ENCODE data around the gene PKM.
"Not testable (repeated sequence)": the region's sequence is repeated elsewhere in the genome, so short reads cannot be mapped to it uniquely, and the experiment has no call there.

PKM gene

DNA sequence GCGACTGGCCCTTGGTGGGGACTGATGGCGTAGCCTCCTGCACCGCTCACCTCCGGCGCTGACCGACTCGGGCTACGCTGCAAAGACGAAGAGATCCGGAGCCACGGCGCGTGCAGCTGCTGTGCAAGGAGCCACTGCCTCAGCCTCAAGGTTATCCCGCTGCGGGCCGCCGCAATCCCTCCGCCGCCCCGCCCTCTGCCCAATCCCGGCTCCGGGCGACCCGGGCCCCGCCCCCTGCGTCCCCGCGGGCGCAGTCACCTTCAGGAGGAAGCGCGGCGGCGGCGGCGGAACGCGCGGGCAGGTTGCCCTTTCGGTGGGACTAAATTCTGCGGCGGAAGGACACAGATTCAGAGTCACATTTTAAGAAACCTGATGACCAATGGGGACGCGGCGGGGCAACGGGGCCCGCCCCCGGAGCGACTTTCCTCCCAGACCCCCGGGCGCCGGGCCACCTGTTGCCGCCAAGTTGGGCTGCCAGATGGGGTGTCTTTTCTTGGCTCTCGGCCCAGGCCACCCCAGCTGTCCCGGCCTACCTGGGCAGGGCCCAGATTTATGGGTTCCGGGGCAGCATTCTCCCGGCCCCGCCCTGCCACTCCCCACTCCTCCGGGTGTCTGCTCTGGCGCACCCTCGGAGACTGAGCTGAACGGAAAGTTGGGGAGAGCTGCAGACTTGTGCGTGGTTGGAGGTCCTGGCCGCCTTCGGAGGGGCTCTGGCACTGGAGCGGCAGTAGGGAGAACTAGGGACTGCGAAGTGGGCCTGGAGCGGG, at the start of gene PKM:
Gene PKM, minus strand, starts transcription at position 125 of the 767 bp plus-strand sequence. CDS start 12,093 bp downstream, outside the sequence.
- DNase-seq = peak; percentile 97

- DNase-seq = no peak
These were observed 49.8 kb upstream of the PKM start for GRCh38 chr15:72280751-72281150.

DNA sequence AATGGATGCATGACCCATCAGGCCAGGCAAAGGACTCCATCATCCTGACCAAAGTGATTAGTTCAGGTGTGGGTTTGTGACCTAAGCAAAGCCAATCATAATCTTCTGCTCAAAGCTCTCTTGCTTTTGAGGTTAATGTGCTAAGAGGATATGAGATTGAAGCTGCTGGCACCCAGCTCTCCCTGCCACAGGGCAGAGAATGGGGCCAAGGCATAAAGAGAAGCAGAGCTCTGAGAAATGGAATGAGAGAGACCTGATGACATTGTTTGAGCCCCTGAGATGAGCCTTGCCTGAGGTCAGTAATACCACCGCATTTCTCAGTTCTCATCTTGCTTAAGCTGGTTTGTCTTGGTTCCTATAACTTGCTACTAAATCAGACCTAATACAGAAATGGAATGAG, 47.7 kb upstream of the PKM start:
- DNase-seq = no peak

- DNase-seq = no peak
These were observed 45.3 kb upstream of the PKM start for GRCh38 chr15:72276326-72276700.

DNA sequence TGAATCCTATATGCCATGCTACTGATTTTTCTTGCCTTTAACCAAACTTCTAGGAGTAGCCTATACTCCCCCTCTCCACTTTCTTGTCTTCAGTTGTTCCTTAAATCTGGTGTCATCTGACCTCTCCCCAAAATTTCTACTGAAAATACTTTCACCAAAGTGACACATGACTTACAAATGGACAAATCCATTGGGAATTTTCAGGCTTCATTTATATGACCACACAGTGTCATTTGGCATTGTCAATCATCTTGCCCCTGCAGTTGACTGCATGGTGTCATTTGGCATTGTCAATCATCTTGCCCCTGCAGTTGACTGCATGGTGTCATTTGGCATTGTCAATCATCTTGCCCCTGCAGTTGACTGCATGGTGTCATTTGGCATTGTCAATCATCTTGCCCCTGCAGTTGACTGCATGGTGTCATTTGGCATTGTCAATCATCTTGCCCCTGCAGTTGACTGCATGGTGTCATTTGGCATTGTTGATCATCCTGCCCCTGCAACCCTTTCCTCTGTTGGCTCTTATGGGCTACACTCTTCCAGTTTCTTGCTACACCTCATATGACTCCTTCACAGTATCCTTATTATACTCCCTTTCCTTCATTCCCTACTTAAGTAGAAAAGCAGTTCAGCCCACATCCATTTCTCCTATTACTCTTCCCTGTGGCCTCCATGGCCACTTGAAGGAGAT, 44.8 kb upstream of the PKM start:
- not testable (repeated sequence) for DNase-seq

DNA sequence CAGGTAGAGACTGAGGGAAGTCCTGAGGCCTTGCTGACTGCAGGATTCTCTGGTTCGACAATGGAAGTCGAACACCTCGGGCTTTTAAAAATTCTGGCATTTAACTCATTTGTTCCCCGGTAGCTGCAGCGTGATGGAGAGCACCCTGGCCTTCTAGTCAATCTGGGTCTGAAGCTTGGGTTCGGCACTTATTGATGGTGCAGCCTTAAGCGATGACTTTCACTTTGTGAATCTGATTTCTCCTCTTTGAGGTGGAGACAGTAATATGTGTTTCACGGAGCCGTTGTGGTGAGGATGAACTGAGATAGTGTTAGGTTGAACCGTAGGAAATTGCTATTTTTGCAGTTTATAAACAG, 42.0 kb upstream of the PKM start:
- no peak for DNase-seq

- DNase-seq = peak; percentile 99
These were observed 41.4 kb upstream of the PKM start, which contains the start of gene PARP6 for GRCh38 chr15:72272213-72272996. Gene PARP6 (minus strand): TSS chr15:72272554. CDS start chr15:72267477, 5,077 bp downstream.

- DNase-seq = peak; percentile 20
These were observed 40.9 kb upstream of the PKM start for GRCh38 chr15:72271895-72272212.

- DNase-seq = no peak
These were observed 40.2 kb upstream of the PKM start for GRCh38 chr15:72271221-72271620.

GRCh38 chr15:72269739-72270138, 38.7 kb upstream of the PKM start:
- no peak for DNase-seq

DNA sequence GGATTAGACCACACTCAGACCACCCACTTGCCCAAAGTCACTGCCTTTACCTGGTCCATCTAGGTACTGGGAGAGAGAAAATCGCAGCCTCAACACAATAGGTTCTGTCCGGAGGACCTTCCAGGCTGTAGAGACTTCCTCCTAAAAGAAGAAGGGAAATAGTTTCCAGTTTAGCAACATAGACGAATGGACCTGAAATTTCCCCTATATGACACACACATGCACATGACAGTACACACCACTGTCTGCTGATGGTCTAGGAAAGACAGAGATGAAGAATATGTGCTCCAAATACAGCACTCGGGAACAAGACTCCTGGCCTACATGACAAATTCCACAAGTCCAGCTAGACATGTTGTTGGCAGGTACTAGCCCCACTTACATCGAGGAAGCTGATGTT, 34.0 kb upstream of the PKM start:
- no peak for DNase-seq

DNA sequence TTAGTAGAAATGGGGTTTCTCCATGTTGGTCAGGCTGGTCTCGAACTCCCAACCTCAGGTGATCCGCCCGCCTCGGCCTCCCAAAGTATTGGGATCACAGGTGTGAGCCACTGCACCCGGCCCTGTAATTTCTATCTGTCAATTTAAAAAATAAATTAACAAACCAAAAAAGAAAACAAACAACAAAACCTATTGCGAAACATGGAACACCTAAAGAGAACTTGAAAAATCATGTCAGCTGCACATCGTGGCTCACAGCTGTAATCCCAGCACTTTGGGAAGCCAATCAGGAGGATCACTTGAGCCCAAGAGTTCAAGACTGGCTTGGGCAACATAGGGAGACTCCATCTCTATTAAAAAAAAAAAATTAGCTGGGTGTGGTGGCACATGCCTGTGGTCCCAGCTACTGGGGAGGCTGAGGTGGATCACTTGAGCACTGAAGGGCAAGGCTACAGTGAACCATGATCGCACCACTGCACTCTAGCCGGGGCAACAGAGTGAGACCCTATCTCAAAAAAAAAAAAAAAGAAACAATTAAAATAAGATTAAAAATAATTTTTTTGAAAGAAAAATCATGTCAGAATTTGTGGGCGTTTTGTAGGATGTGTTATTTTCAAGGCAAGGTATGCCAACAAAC, 21.8 kb upstream of the PKM start:
- DNase-seq = no peak

GRCh38 chr15:72249142-72249810, 18.3 kb upstream of the PKM start:
- DNase-seq = no peak

DNA sequence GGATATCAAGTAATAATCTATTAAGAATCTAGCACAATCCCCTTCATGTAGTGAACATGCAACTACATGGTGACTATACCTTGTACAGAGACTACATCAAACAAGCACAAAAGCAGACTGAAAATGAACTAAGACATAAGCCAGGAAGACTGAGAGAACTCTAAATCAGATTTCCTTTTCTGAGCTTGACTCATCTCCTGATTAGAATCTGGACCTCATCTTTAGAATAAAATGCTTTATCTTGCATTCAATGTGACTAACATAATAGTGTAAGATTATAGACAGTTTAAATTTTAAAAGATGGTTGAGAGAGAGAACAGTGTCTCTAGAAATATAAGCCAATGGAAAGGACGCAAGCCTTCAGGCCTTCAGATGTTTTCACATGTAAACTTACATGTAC, 17.5 kb upstream of the PKM start:
- no peak for DNase-seq

DNA sequence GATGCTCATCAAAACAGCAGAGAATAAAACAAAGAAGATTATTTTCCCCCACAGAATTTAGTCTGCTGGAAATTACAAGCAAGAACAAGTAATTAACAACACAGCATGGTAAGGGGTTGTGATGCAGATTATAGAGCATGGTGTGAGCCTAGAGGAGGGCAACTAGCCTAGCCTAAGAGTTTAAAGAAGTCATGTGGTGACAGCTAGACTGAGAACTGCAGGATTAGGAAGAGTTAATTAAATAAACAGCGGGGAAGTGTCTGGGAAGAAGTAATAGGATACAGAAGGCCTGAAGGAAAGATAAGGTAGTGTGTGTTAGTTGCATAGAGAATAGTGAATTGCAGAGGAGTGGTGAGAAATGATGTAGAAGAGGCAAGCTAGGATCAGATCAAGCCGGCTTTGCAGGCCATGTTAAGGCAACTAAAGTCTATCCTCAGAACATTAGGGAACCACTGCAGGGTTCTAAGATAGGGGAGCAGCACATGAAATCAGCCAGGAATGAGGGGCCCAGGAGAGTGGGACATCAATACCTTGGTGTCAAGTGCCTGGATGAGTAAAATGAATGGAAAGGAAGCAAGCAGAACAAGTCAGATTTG, 11.9 kb upstream of the PKM start:
- no peak for DNase-seq

- DNase-seq = no peak
These were observed 8.7 kb upstream of the PKM start for GRCh38 chr15:72239652-72240051.

GRCh38 chr15:72238586-72238985, 7.6 kb upstream of the PKM start:
- no peak for DNase-seq

DNA sequence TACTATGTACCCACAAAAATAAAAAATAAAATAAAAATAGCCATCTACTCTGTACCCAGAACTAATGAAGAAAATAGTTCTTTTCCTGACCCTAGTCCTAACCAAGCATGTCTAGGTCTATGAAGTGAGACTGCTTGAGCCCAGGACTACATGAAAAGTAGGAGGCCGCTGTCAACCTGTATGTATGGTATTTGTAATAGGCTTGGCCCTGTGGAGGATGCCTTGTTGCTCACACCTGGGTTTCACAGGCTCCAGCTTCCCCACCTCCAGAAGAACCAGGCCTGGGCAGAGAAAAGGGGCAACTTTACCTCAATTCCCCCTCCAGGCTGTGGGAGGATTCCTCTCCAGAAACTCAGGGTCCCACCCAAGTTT, 6.8 kb upstream of the PKM start:
- DNase-seq = no peak

- peak; percentile 82 for DNase-seq
These were observed 6.3 kb upstream of the PKM start for GRCh38 chr15:72237029-72237852.

DNA sequence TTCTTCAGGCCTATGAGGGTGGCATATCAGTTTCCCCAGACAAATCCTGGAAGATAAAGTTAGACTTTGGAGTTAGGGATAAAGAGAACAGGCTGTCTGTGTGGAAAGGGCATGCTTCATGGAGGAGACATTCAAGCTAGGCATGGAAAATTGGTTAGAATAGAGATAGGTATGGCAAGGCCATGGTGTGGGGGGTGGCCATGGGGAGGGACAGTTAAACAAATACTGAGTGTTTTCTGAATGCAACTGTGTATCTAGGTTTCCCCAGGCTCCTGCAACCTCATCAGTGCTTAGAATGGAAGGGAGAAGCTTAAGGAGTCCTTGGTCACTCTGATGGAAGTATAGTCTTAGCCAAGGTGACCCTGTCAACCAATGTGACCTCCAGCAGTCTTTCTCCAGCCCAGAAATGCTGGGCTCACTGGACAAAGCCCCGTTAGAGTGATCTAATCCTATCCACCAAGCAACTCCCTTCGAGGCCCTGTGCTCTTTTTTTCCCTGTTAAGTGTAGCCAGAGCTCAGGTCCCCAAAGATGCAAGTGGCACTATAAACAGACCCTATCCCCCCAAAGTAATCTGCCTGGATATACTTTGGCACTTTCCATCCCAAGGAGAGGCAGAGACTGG, 5.5 kb upstream of the PKM start:
- DNase-seq = no peak

DNA sequence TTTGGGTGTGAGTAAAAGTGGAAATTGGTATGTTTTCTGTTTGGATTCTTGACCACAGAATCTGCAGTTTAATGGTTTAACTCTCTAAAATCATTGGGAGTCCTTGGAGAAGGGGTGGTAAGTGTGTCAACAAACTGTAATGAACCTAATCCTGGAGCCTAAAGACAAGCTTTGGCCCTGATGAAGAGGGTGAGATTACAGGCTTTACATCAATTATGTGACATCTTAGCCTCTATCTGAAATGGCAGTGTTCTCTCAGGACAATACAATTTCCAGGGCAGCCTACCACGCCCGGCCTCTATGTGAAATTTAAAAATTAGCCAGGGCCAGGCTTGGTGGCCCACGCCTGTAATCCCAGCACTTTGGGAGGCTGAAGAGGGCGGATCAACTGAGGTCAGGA, 4.3 kb upstream of the PKM start:
- no peak for DNase-seq

Measured in stimulated activated CD4-positive, alpha-beta T cell treated with anti-CD3 and anti-CD28 coated beads, Interleukin-4, amount 100 ng/mL, for 24 hours (primary cell).